ENCODE measurements around the gene GNL3L.
"Not testable (repeated sequence)": the region's sequence is repeated elsewhere in the genome, so short reads cannot be mapped to it uniquely, and the experiment has no call there.

GNL3L gene, protein sequence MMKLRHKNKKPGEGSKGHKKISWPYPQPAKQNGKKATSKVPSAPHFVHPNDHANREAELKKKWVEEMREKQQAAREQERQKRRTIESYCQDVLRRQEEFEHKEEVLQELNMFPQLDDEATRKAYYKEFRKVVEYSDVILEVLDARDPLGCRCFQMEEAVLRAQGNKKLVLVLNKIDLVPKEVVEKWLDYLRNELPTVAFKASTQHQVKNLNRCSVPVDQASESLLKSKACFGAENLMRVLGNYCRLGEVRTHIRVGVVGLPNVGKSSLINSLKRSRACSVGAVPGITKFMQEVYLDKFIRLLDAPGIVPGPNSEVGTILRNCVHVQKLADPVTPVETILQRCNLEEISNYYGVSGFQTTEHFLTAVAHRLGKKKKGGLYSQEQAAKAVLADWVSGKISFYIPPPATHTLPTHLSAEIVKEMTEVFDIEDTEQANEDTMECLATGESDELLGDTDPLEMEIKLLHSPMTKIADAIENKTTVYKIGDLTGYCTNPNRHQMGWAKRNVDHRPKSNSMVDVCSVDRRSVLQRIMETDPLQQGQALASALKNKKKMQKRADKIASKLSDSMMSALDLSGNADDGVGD

DNA sequence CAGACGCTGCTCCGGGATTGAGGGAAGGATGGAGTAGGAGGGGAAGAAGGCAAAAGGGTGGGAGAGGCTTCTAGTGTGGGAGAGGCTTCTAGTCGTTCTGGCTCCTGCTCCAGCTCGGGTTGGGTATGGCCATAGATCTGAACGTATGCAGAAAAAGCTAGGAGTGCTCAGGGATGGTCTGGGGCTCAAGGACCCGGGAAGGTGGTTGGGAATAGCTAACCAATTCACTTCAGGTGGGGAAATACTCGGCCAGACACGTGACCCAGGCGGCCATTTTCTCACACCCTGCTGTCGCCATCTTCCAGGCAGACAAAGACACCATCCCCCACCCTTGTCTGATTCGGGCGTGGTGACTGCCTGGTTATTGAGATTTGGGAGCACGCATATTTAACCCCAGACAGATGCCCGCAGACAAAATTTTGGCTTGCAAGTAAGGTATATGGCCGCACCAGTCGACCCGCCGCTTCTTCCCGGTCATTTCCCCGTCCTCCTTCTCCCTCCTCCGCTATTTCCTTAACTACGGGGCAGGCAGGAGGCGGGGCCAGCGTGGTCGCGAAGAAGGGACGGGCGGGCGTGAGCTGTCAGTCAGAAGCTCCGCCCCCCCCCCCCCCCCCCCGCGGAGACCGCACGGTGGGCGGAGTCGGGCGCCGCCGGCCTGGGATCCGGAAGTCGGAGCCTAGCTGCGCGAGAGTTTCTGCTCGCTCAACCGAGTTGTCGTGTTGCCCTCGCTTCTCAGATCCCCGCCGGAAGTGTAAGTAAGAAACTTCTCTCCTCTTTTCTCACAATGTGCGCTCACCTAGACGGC lies at the start of gene GNL3L:
Gene GNL3L, plus strand, starts transcription at position 668 of the 805 bp plus-strand sequence. CDS start 2,348 bp downstream, outside the sequence.
- DNase-seq: peak; percentile 86

DNA sequence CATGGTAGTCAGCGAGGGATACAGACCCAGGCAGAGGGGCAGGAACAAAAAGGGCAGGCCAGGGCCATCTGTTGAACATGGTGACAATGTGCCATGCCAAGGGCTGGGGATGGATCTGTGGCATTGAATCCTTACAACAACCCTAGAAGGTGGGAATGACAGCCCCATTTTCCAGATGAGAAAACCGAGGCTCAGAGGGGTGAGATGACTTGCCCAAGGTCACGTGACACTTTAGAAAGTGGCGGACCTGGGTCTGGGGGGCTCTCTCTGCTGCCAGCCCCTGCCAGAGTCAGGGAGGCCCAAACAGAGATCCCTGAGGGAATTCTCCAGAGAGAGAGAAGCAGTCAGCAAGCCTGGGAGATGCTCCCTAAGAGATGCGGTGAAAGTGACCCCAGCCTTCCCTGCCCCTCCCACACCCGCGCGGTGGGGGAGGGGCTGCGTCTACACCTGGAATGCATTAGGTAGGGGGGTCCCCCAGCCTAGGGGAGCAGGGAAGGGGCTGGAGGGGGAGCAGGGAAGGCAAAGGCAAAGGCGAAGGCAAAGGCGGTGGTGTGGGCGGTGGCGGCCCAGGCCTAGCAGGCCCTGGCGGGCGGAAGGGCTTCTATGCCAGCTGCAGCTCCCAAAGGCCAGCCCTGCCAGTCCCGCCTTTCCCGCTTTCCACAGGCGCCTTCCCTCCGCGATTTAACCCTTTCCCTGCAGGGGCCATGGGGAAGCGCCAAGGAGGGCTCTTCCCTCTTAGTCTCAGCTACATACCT lies 47.0 kb upstream of the GNL3L start:
- no peak for DNase-seq

DNA sequence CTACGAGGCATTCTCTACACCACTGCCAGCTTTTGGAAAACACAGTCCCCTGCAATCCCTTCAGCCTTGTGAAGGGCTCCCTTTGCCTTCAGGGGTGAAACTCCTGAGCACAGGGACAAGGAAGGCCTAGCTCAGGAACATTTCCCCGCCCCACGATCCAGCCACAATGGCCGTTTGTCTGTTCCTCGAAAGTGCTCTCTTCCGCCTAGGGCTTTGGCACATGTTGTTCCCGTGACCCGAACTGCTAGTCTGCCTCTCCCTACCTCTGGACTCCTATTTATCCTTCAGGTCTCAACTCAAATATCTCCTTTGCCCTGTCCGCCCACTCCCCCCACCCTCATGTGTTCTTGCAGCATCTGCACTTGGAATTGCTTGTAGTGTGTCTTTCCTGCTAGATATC lies 46.1 kb upstream of the GNL3L start:
- DNase-seq: no peak

DNA sequence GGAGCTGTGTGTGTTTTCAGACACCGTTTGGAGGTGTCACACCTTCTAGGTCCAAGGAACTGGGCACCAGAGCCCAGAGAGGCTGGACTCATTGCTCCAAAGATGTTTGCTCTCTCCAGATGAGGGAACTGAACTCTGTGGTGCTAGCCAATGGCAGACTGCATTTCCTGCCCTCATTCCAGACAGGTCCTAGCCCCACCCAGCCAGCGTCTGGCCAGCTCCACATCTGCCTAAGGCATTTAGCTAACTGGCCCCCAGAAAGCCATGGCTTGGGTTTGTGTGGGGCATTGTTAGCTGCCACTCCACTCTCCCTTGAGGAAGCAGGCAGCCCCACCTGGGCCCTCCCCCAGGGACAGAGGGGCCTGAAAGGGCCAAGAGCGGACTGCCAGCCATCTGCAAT lies 45.4 kb upstream of the GNL3L start:
- no peak for DNase-seq

DNA sequence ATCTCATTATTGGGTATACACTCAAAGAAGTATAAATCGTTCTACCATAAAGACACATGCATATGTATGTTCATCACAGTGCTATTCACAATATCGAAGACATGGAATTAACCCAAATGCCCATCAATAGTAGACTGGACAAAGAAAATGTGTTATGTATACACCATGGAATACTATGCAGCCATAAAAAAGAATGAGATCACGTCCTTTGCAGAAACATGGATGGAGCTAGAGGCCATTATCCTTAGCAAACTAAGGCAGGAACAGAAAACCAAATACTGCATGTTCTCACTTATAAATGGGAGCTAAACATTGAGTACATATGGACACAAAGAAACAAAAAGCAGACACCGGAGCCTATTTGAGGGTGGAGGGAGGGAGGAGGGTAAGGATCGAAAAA lies 40.2 kb upstream of the GNL3L start:
- not testable (repeated sequence) for DNase-seq

DNA sequence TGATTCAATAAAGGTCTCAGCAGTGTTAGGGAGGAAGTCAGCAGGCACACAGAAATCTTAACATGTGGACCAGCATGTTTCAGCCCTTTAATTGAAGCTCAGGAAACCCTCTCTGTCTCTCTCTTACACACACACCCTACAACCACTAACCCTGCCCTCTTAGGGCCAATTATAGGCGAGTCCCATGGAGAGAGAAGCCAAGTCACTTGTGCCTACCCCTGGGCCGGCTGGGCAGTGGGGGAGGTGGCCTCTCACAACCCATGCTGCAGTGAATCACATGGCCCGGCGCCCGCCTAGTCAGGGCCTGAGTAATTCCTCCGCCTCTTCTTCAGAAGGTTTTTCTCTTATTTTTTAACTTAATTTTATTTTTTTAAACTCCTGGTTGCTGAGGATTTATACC lies 37.7 kb upstream of the GNL3L start:
- DNase-seq: no peak

DNA sequence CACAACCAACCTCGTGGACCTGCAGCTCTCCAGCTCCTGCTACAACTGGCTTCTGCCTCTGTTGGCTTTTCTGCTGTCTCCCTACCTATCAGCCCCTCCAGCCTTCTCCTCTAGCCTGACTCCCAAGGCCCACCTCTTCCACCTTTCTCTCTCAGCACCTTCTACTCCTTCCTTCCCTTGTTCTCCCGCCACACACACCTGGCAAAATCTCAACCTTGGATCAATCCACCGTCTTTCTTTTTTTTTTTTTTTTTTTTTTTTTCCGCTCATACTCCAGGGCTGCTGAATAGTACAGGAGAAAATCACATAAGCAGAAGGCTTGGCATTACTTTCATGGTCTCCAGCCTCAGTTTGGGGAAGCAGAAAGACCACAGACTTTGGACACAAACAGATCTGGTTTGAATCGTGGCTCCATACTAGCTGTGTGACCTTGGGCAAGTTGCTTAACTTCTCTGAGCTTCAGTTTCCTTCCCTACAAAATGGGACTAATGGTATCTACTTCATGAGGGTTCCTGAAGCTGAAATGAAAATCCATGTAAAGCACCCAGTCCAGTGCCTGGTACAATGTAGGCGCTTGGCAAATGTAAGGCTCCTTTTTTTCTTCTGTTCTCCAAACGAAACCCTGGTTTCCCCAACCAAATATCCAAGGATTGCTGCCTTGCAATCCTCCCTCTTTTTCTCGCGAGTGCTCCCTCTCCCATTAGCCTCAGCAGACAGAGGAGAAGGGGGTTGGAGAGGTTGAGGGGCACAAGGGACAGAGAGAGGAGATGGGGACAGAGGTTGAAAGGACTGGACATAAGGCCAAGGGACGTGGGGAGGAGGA lies 35.6 kb upstream of the GNL3L start:
- no peak for DNase-seq

DNA sequence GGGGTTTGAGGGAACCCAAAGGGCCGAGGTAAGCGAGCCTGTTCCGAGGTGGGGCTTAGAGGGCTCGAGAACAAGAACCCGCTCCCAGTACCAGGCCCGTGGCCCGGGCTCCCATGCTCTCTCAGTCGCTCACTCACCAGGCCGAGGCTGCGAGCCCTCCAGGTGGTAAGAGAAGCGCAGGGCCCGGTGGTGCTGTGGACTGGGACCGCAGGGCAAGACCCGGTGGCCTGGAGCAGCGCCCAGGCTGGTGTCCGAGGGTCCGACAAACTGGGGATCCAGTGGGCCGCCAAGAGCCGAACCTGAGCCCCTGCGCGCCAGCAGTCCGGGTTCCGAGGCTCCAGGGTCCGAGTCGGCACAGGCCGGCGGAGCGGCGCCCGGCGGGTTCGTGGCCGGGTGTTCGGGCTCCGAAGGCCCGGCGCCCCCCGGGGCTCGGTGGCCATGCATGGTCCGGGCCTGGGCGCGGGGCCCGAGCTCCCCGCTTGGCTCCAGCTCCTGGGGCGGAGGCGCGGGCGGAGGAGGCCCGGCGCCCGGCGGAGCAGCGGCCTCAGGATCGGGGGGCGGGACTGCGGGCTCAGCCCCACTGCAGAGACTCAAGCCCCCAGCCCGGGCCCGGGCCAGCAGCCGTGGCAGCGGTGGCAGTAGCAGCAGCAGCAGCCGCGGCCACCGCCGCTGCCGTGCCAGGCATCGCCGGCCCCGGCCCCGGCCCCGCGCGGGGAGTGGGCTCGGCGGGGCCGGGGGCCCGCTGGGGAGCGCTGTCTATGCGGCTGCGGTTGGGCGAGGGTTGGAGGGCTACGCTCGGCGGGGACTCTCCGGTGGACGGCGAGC lies 34.8 kb upstream of the GNL3L start:
- DNase-seq: no peak

DNA sequence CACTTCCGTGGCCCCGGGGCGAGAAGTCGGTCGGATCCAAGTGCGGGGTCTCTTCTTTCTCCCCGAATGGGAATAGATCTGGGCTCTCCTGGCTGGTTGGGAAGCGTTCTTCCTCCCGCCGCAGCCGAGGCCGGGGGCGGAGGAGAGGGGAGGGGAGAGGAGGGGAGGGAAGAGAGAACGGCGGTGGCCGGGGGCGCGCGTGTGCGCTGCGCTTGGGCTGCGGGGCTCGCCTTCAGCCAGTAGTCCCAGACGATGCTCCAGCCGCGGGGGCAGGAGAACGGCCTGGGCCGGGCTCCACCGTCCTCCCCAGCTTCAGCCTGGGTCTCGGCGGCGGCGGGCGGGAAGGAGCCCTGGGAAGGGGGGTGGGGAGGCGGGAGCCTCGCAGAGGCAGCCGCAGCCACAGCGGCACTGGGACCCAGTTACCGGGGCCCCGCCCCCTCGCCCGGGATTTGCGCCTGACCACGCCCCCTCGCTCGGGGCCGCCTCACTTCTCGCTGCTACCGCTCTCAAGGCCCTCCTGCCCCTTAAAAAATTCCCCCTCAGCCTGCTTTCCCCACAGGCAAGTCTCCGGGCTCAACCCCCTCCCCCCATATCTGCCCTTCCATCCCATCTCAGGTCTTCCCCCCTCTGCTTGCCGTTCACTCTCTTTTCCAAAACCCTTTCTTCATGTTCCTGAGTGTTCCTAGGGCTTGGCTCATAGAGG lies 34.1 kb upstream of the GNL3L start, which contains the start of gene FGD1:
Gene FGD1, minus strand, starts transcription at position 421 of the 703 bp plus-strand sequence. CDS start 802 bp downstream, outside the sequence.
- peak; percentile 10 for DNase-seq

DNA sequence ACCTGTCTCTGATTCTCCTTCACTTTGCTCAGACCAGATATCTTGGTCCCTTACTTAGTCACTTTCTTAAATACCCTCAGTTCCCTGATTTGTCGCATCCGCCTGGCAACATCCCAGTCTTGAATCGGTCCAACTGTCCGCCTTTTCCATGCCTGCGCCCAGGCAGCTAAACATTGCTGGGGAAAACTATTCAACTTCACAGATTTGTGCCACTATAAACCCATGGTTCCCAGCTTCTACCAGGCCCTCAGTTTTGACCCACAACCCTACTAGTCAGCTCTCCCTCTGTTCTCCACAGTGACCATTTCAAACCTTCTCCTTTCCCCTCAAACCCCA lies 33.5 kb upstream of the GNL3L start:
- no peak for DNase-seq

DNA sequence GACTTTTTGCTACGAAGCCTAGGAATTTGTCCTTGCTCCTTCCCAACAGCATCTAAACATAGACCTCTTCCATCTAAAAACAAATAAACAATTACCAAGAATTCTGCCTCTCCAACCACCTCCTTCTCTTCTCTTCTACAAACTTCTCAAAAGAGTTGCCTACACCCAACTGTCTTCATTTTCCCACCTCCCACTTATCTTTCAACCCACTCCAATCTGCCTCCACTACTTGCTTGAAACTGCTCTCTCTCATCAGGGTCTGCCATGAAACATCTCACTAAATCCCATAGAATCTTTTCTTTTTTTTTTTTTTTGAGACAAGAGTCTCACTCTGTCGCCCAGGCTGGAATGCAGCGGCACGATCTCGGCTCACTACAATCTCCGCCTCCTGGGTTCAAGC lies 33.1 kb upstream of the GNL3L start:
- no peak for DNase-seq

DNA sequence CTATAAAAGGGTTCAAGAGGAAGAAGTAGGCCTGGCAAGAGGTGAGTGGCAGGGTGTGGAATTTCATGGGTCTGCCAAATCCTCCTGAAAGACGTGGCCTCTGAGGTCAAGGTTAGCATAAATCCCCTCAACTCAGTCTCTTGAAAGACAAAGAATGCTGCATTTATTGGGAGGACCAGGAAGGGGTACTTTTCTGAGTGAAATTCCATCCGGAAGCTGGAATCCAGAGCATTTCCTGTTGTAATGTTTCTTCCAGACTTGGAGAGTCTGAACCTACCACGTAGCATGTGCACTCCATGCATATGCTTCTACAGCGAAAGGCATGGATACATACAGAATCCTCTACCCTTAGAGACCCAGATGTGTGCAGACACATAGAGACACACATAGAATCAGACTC lies 20.6 kb upstream of the GNL3L start:
- DNase-seq: no peak

DNA sequence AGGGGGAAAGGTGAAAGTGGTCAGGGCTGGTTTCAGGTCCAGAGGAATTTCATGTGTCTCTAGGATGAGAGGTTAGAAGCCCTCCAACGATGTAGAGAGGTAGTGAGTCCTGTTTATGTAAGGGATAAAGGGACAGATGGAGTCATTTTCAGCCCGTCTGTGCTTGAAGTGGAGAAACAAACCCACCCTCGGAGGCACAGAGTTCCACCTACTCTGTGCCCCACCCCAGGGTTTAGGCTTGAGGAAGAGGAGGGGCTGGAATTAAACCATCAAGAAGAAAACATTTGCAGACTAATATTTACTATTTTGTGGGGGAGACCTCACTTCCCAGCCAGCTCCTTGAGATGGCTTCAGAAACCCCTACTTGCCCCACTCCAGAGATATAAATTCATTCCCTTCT lies 868 bp upstream of the GNL3L start:
- DNase-seq: no peak

DNA sequence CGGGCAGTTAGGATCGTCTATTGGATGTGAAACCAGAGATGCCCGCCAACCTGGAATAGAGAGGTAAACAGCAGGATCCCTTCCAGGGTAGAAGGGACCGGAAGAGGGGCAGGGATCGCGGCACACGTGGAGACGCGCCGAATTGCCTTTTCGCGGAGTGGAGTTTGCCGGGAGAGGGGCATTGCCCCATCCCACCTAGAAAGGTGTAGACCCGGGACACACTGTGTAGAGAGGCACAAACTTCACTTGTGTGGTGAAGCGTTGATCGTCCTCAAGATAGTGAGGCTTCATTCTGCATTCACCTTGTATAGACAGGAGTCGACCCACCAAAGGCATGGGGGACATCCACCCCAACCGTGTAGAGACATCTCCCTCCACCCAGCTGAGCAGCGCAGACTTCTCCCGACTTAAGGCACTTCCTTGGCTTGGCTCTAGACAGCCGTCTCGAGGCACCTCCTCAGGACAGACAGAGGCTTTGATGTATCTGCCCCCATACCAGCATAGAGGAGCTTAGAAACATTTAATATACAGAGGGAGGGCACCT lies 410 bp downstream of the GNL3L start:
- no peak for DNase-seq

DNA sequence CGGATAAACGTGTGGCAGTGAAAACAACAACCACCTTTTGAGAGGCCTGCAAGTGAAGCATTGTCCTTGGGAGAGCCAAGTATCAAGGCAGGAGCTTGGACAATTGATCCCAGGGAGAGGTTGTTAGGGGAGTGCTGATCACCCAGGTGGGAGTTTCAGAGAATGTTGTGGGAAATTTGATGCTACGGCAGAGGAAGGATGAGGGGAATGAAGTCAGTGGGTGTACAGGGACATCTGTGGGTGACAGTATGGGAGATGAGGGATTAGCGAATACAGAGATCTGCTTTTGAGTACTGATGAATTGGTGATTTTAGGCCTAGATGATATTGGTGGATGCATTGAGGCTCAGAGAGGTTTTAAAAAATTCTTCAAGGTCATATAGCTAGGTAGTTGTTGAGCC lies 4.3 kb downstream of the GNL3L start:
- DNase-seq: no peak

DNA sequence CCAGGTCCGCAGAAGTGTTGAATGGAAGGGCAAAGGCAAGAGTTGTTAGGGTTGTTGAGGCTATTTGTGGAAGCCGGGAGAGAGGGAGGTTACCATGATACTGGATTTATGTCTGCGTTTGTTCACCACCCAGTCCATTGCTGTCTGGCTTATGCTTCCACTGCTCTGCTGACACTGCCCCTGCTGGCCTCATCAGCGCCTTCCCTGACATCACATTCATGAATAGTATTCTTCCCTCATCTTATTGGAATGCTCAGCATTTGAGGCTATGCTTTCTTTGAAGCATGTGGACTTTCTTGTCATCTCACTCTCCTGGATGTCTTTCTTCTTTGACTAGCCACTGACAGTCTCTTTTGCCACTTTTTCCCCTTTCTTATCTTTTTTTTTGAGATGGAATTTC lies 10.3 kb downstream of the GNL3L start:
- DNase-seq: no peak

DNA sequence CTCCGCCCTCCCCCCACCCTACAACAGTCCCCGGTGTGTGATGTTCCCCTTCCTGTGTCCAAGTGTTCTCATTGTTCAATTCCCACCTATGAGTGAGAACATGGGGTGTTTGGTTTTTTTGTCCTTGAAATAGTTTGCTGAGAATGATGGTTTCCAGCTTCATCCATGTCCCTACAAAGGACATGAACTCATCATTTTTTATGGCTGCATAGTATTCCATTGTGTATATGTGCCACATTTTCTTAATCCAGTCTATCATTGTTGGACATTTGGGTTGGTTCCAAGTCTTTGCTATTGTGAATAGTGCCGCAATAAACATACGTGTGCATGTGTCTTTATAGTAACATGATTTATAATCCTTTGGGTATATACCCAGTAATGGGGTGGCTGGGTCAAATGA lies 12.2 kb downstream of the GNL3L start:
- DNase-seq: not testable (repeated sequence)

DNA sequence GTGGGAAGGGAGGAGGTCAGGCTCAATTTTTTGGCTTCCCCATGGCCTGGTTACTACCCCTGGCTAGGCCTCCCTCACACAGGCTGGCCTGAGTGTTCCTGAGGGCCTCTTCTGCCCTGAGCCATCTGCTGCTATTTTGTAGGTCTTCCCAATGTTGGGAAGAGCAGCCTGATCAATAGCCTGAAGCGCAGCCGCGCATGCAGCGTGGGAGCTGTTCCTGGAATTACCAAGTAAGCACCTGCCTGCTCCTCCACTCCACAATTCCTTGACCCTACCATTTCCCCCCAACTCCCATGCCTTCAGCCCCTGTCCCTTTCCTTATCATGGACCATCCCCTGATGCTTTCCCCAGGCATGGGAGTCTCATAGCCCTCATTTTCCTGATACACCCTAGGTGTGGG lies 20.8 kb downstream of the GNL3L start:
- DNase-seq: no peak

DNA sequence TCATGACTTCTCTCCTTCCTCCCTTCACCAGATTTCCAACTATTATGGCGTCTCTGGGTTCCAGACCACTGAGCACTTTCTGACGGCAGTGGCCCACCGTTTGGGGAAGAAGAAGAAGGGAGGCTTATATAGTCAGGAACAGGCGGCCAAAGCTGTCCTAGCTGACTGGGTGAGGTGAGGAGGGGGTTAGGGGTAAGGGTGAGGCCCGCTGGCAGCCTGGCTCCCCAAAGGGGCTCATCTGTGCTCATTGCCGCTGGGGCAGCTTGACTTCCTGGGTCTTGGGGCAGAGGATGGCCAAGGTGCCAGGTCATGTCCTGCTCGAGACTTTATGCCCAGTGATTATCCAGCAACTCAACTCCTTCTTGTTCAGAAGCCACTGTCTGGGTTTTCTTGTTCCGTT lies 21.8 kb downstream of the GNL3L start:
- DNase-seq: no peak

DNA sequence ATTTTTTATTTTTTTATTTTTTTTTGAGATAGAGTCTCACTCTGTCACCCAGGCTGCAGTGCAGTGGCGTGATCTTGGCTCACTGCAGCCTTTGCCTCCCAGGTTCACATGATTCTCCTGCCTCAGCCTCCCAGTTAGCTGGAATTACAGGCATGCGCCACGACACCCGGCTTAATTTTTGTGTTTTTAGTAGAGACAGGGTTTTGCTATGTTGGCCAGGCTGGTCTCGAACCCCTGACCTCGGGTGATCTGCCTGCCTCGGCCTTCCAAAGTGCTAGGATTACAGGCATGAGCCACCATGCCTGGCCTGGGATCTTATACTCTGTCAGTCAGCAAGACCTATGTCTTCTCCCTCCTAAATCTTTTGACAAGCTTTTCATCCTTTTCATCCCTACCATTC lies 25.0 kb downstream of the GNL3L start:
- DNase-seq: not testable (repeated sequence)

Data from activated CD4-positive, alpha-beta T cell treated with anti-CD3 and anti-CD28 coated beads, Interleukin-10, Interleukin-2, amounts not matched to agents 100 ng/mL and 50 ng/mL, durations not matched to agents 16 hours and 8 hours (primary cell).